ENCODE data around the gene TNNC1. TPM values are rescaled to one million over a fixed set of nuclear protein-coding genes. Genes with fewer than 3 reads are reported as not detected.
A peak's percentile ranks its signal among the peaks of the same experiment; 100 is the strongest.

TNNC1 gene
- total and polyA plus RNA-seq, 2 of the 13 experiments (the other 11 are each of a cell fraction or from before 2014, with no cell fraction given) = 11.8 to 36.4 TPM

GRCh38 chr3:52446042-52446441 is 7.8 kb downstream of the TNNC1 start (continued):
- TF ChIP-seq FOXC1 (CRISPR knock-in tag; IDR thresholded peaks at IDR 0.05; ENCODE audit: borderline replicate concordance) = no peak
- TF ChIP-seq ZNF577 (CRISPR knock-in tag; IDR thresholded peaks at IDR 0.05; ENCODE audit: borderline replicate concordance, low read depth) = no peak
- TF ChIP-seq HMG20A (CRISPR knock-in tag; IDR thresholded peaks at IDR 0.05; ENCODE audit: borderline replicate concordance) = no peak
- 0 out of 2 replicates have a peak, but pooled peaks have one; percentile 11 for TF ChIP-seq KMT2A (CRISPR knock-in tag; IDR thresholded peaks at IDR 0.05)

GRCh38 chr3:52444860-52445793 is 8.7 kb downstream of the TNNC1 start, which contains the start of gene SEMA3G:
SEMA3G (minus strand) TSS chr3:52445103; CDS start chr3:52445027, 76 bp downstream.
- Histone ChIP-seq H3K4me1 (ENCODE audit: insufficient read depth, low read length) (peaks cover 78% of the 10 kb centered on the region), H2AFZ (ENCODE audit: low read length) (no peak within 1 kb of the TSS), H3K4me3 (replicated peaks in 1 of 3; ENCODE audit: insufficient read depth in 1 of 3, low read depth in 2 of 3, low read length in 3 of 3) (peak within 1 kb of the TSS; percentile 52 to 79 (median 78)), H3K36me3 (replicated peaks in 1 of 2; ENCODE audit: control insufficient read depth in 1 of 2, insufficient read depth in 2 of 2, low read length in 2 of 2) (no peaks in the 10 kb centered on the region; a peak in 2 of 5 replicates), H3K4me2 (ENCODE audit: low read depth, low read length) (peak within 1 kb of the TSS; percentile 85), H3K79me2 (ENCODE audit: insufficient read depth, low read length) (no peaks in the 10 kb centered on the region), H3K9me3 (ENCODE audit: low read length) (no peaks in the 10 kb centered on the region), H3K9ac (ENCODE audit: insufficient read depth, low read depth, low read length) (peak within 1 kb of the TSS; percentile 80), H4K20me1 (ENCODE audit: insufficient read depth, low read length) (no peaks in the 10 kb centered on the region), H3K27me3 (ENCODE audit: control insufficient read depth in 1 of 2, insufficient read depth in 2 of 2, low read length in 2 of 2) (no peaks in the 10 kb centered on the region), H3K27ac (ENCODE audit: extremely low read length, insufficient read depth, low read length) (peak within 1 kb of the TSS; percentile 31)
- ChIA-PET POLR2A (interaction anchor here (1.0 to 3.6 kb wide), 7 partner anchors 9 to 291 kb away, joined by 3 to 14 read pairs (median 7); partner anchors contain the start of genes NISCH, POC1A and TNNC1), CTCF (ENCODE audit: low intra/inter-chr PET ratio, low total read pairs) (interaction anchor here (1.2 to 4.6 kb wide), 2 partner anchors 16 to 33 kb away, joined by 4 to 83 read pairs; no protein-coding TSS in a partner anchor)
- intact Hi-C loops (cut with micrococcal nuclease; ENCODE audit: unreplicated experiment) = loop anchor here (2.0 kb wide), 1 partner anchor 154 kb away; no protein-coding TSS in a partner anchor
- DNase-seq (ENCODE audit: low spot score) (peak; percentile 76), ATAC-seq (peak; percentile 92), FAIRE-seq (peak; percentile 66)
- no TSS peak for BruUV-seq (replicated peaks)
- in situ Hi-C loops (cut with HindIII; ENCODE audit: extremely low pct_ligation_motif_present, low pct_unique_long_range_greater_than_20kb) = no loop called here
- 10% methylated on average over 14 of the region's 19 CpGs for WGBS (ENCODE audit: low lambda C conversion rate)
- TF ChIP-seq ZNF205 (CRISPR knock-in tag; IDR thresholded peaks at IDR 0.05) (no peak; the same call in 1 of the 2 replicates), ATM (IDR thresholded peaks at IDR 0.05; ENCODE audit: borderline replicate concordance) (no peak), ZNF570 (CRISPR knock-in tag; IDR thresholded peaks at IDR 0.05; ENCODE audit: borderline replicate concordance) (no peak), ZHX2 (IDR thresholded peaks at IDR 0.05; ENCODE audit: low read depth) (no peak), ZHX2 (CRISPR knock-in tag; IDR thresholded peaks at IDR 0.05; ENCODE audit: borderline replicate concordance) (no peak), SYNCRIP (IDR thresholded peaks at IDR 0.05; ENCODE audit: insufficient read depth, low read depth, low read length) (no peak), CENPT (CRISPR knock-in tag; IDR thresholded peaks at IDR 0.05; ENCODE audit: low read depth) (no peak), CENPBD1 (CRISPR knock-in tag; IDR thresholded peaks at IDR 0.05; ENCODE audit: borderline replicate concordance, low read depth) (no peak), ZNF777 (CRISPR knock-in tag; IDR thresholded peaks at IDR 0.05) (no peak), MNT (IDR thresholded peaks at IDR 0.05) (no peak)

Measured in HepG2 (cell line).